ENCODE results near the gene IQCM. TPM values are rescaled to one million over a fixed set of nuclear protein-coding genes. Genes with fewer than 3 reads are reported as not detected.

Gene IQCM
- total RNA-seq, 1 experiment from 2014 or later = not detected

DNA sequence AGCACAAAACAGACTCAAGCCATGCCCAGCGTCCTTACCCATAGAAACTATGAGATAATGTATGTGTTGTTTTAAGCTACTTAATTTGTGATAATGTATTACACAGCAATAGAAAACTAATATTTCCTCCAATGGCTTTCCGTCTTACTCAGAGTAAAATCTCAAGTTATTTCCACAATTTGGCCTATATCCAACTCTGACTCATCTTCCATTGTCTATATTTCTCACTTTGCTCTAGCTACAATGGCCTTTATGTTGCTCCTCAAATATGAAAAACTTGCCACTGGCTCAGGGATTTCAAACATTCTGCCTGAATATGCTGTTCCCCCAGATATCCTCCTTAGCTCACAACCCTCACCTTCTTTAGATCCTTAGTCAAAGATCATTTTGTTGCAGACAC lies 31.6 kb downstream of the IQCM start:
- Histone ChIP-seq H3K27me3 (replicated peaks; ENCODE audit: control insufficient read depth, insufficient read depth, low read length) (no peaks in the 10 kb centered on the region), H3K9me3 (no peaks in the 10 kb centered on the region), H3K36me3 (ENCODE audit: control insufficient read depth, insufficient read depth, low read length) (no peaks in the 10 kb centered on the region), H3K4me3 (ENCODE audit: low read depth, low read length) (no peak overlapping the region), H3K4me1 (no peaks in the 10 kb centered on the region)
- Mint-ChIP-seq H3K27me3 (ENCODE audit: insufficient read depth, unreplicated experiment) (no peaks in the 10 kb centered on the region), H3K4me1 (ENCODE audit: low read depth, unreplicated experiment) (no peaks in the 10 kb centered on the region), H3K36me3 (ENCODE audit: insufficient read depth, unreplicated experiment) (no peaks in the 10 kb centered on the region), H3K4me3 (ENCODE audit: unreplicated experiment) (no peak overlapping the region), H3K9me3 (ENCODE audit: unreplicated experiment) (no peaks in the 10 kb centered on the region), H3K27ac (ENCODE audit: unreplicated experiment) (no peak overlapping the region)
- no peak for DNase-seq
- no TSS peak for BruUV-seq (replicated peaks)
- ChIA-PET POLR2A (no interaction called here), CTCF (no interaction called here)
- intact Hi-C loops (cut with micrococcal nuclease; ENCODE audit: unreplicated experiment) = no loop called here
- TF ChIP-seq, protein P1, sequence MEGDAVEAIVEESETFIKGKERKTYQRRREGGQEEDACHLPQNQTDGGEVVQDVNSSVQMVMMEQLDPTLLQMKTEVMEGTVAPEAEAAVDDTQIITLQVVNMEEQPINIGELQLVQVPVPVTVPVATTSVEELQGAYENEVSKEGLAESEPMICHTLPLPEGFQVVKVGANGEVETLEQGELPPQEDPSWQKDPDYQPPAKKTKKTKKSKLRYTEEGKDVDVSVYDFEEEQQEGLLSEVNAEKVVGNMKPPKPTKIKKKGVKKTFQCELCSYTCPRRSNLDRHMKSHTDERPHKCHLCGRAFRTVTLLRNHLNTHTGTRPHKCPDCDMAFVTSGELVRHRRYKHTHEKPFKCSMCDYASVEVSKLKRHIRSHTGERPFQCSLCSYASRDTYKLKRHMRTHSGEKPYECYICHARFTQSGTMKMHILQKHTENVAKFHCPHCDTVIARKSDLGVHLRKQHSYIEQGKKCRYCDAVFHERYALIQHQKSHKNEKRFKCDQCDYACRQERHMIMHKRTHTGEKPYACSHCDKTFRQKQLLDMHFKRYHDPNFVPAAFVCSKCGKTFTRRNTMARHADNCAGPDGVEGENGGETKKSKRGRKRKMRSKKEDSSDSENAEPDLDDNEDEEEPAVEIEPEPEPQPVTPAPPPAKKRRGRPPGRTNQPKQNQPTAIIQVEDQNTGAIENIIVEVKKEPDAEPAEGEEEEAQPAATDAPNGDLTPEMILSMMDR (IDR thresholded peaks at IDR 0.05; ENCODE audit: insufficient read depth in 1 of 2, low read depth in 1 of 2, low read length in 1 of 2, severe bottlenecking in 1 of 2, unreplicated experiment in 1 of 2) = no peak

DNA sequence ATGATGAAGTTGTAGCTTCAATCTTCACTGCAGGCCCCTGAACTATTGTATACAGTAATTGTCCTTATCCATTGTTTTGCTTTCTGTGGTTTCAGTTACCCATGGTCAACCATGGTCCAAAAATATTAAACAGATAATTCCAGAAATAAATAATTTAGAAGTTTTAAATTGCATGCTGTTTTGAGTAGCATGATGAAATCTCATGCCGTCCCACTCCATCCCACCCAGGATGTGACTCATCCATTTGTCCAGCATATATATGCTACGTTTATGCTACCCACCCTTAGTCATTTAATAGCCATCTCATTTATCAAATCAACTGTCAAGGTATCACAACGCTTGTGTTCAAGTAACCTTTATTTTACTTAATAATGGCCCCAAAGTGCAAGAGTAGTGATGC lies 34.5 kb downstream of the IQCM start:
- H3K4me3 Mint-ChIP-seq (ENCODE audit: unreplicated experiment) = no peak overlapping the region
- ChIA-PET CTCF (no interaction called here), POLR2A (no interaction called here)
- BruUV-seq (replicated peaks) = no TSS peak
- no peaks in the 10 kb centered on the region for H3K27me3 Mint-ChIP-seq (ENCODE audit: insufficient read depth, unreplicated experiment)
- H3K4me1 Mint-ChIP-seq (ENCODE audit: low read depth, unreplicated experiment) = no peaks in the 10 kb centered on the region
- TF ChIP-seq, protein P1 (IDR thresholded peaks at IDR 0.05; ENCODE audit: insufficient read depth in 1 of 2, low read depth in 1 of 2, low read length in 1 of 2, severe bottlenecking in 1 of 2, unreplicated experiment in 1 of 2) = no peak
- DNase-seq = no peak
- intact Hi-C loops (cut with micrococcal nuclease; ENCODE audit: unreplicated experiment) = no loop called here
- no peak overlapping the region for H3K27ac Mint-ChIP-seq (ENCODE audit: unreplicated experiment)
- no peaks in the 10 kb centered on the region for H3K27me3 ChIP-seq (replicated peaks; ENCODE audit: control insufficient read depth, insufficient read depth, low read length)
- H3K9me3 ChIP-seq = no peaks in the 10 kb centered on the region
- H3K4me1 ChIP-seq = no peaks in the 10 kb centered on the region
- no peak overlapping the region for H3K4me3 ChIP-seq (ENCODE audit: low read depth, low read length)
- no peaks in the 10 kb centered on the region for H3K36me3 ChIP-seq (ENCODE audit: control insufficient read depth, insufficient read depth, low read length)
- no peaks in the 10 kb centered on the region for H3K36me3 Mint-ChIP-seq (ENCODE audit: insufficient read depth, unreplicated experiment)
- no peaks in the 10 kb centered on the region for H3K9me3 Mint-ChIP-seq (ENCODE audit: unreplicated experiment)

DNA sequence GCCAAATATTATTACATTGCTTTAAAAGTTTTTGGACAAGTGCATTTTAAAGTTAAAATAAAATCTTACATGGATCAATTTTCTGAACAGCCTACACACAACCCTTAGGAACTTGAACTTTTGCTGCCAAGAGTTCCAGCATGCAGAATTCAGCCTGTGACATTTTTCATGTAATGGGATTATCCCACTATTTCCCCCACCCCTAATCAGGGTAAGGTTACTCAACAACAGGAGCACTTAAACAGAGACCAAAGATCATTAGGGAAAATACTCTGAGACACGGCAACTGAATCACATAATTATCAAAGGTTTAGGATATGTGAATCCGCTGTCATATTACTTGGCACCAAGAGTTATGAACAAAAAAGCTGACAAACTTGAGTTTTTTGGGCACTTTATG lies 47.2 kb downstream of the IQCM start:
- no TSS peak for BruUV-seq (replicated peaks)
- Mint-ChIP-seq H3K36me3 (ENCODE audit: insufficient read depth, unreplicated experiment) (no peaks in the 10 kb centered on the region), H3K27ac (ENCODE audit: unreplicated experiment) (no peak overlapping the region), H3K4me3 (ENCODE audit: unreplicated experiment) (no peak overlapping the region), H3K9me3 (ENCODE audit: unreplicated experiment) (no peaks in the 10 kb centered on the region), H3K27me3 (ENCODE audit: insufficient read depth, unreplicated experiment) (no peaks in the 10 kb centered on the region), H3K4me1 (ENCODE audit: low read depth, unreplicated experiment) (no peaks in the 10 kb centered on the region)
- H3K4me1 ChIP-seq = no peaks in the 10 kb centered on the region
- H3K27me3 ChIP-seq (replicated peaks; ENCODE audit: control insufficient read depth, insufficient read depth, low read length) = no peaks in the 10 kb centered on the region
- H3K4me3 ChIP-seq (ENCODE audit: low read depth, low read length) = no peak overlapping the region
- CTCF ChIA-PET = no interaction called here
- POLR2A ChIA-PET = no interaction called here
- no peaks in the 10 kb centered on the region for H3K36me3 ChIP-seq (ENCODE audit: control insufficient read depth, insufficient read depth, low read length)
- intact Hi-C loops (cut with micrococcal nuclease; ENCODE audit: unreplicated experiment) = no loop called here
- DNase-seq = no peak
- TF ChIP-seq, protein P1 (IDR thresholded peaks at IDR 0.05; ENCODE audit: insufficient read depth in 1 of 2, low read depth in 1 of 2, low read length in 1 of 2, severe bottlenecking in 1 of 2, unreplicated experiment in 1 of 2) = no peak
- H3K9me3 ChIP-seq = no peaks in the 10 kb centered on the region

Data from Caco-2 (cell line).